ENCODE data around the gene CCNI. TPM values are rescaled to one million over a fixed set of nuclear protein-coding genes. Genes with fewer than 3 reads are reported as not detected.

CCNI gene
- total and polyA plus RNA-seq, 2 donors from 2014 or later = 172 to 314 TPM

DNA sequence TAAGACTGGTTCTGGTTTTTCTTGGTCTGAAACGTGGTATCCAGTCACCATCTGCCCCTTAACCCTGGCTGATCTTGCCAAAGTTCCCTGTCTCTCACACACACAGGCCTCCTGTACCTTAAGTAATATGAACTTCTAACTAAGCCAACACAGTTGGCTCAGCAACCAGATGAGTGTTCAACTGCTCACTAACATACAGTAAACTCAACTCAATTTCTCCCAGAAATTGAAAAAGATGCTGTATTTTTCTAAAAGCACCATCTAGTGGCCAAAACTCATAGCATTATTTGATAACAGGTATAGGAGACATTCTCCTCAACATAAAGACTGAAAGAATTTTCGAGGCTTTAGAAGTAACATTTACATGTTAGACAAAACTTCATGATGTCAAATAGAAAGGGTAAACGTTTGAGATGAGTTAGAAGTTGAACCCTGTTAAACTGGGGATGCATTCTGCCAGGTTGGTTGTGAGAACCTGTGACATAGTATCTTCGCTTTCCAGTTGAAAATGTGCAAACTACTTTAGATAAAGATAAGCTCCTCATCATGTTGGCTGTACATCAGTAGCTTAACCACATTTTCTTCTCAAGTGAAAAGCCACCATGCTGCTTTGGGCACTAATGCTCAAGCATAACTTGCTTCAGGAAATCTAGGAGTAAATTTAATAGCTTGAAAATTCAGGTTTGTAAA is 31.2 kb downstream of the CCNI start:
- Histone ChIP-seq H3K9ac (ENCODE audit: low read length in 3 of 3) (no peak overlapping the region), H3K4me3 (ENCODE audit: low read length in 3 of 3) (no peak overlapping the region), H3K36me3 (ENCODE audit: control insufficient read depth in 2 of 3, insufficient read depth in 3 of 3, low read length in 3 of 3) (peaks cover 5 to 10% (median 6%) of the 10 kb centered on the region in 3 donors), H3K4me1 (ENCODE audit: control insufficient read depth in 2 of 3, insufficient read depth in 2 of 3, low read depth in 1 of 3, low read length in 3 of 3) (no peaks in the 10 kb centered on the region), H3K27ac (ENCODE audit: low read depth in 2 of 2, low read length in 2 of 2) (no peak overlapping the region), H3K9me3 (ENCODE audit: control insufficient read depth in 2 of 3, insufficient read depth in 1 of 3, low read length in 3 of 3) (no peaks in the 10 kb centered on the region), H3K27me3 (ENCODE audit: control insufficient read depth, insufficient read depth, low read length) (no peaks in the 10 kb centered on the region)
- peak in 2 of 5 donors; percentile 74 to 75 for DNase-seq
- no peak for FAIRE-seq
- intact Hi-C loops (cut with DNase I) = no loop called here
- TF ChIP-seq CTCF (IDR thresholded peaks at IDR 0.05; ENCODE audit: borderline replicate concordance, extremely low read depth, insufficient read depth) = peak; percentile 40

DNA sequence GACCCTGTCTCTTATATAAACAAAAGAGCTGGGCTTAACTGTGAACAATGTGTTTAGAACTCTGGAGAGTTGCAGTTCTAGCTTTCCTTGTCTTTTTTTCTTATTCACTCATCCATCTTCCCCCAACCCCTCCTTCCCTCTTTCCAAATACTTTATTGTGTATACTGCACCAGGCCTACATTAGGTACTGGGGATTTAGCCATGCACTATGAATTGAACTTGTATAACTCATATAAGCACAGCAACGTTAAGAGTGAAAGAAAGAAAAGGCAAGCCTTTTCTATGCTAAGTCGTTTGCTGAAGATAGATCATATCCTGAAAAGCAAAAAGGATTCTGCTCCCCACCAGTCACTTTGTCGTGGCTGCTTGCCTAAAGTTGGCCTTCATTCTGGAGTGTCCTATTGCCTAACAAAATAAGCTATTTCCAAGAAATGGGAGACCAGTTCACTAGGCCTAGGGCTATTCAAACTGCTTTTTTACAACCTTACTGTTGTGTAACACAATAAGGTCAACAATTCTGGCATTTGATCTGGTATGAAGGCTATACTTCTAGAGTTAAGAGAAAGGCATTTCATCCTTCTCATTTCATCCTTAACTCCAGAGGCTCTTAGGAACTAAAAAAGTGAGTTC is 32.2 kb downstream of the CCNI start:
- no peak for TF ChIP-seq CTCF (IDR thresholded peaks at IDR 0.05; ENCODE audit: borderline replicate concordance, extremely low read depth, insufficient read depth)
- DNase-seq (peak in 1 of 5 donors; percentile 21), FAIRE-seq (no peak)
- Histone ChIP-seq H3K27me3 (ENCODE audit: control insufficient read depth, insufficient read depth, low read length) (no peaks in the 10 kb centered on the region), H3K9ac (ENCODE audit: low read length in 3 of 3) (no peak overlapping the region), H3K9me3 (ENCODE audit: control insufficient read depth in 2 of 3, insufficient read depth in 1 of 3, low read length in 3 of 3) (no peaks in the 10 kb centered on the region), H3K36me3 (ENCODE audit: control insufficient read depth in 2 of 3, insufficient read depth in 3 of 3, low read length in 3 of 3) (peaks cover 5 to 11% (median 8%) of the 10 kb centered on the region in 3 donors), H3K4me3 (ENCODE audit: low read length in 3 of 3) (no peak overlapping the region), H3K27ac (ENCODE audit: low read depth in 2 of 2, low read length in 2 of 2) (peak overlapping the region in 1 of 2 donors; percentile 13), H3K4me1 (ENCODE audit: control insufficient read depth in 2 of 3, insufficient read depth in 2 of 3, low read depth in 1 of 3, low read length in 3 of 3) (no peaks in the 10 kb centered on the region)
- intact Hi-C loops (cut with DNase I) = no loop called here

- DNase-seq (no peak), FAIRE-seq (no peak)
- Histone ChIP-seq H3K27me3 (ENCODE audit: control insufficient read depth, insufficient read depth, low read length) (no peaks in the 10 kb centered on the region), H3K27ac (ENCODE audit: low read depth in 2 of 2, low read length in 2 of 2) (no peak overlapping the region), H3K4me3 (ENCODE audit: low read length in 3 of 3) (no peak overlapping the region), H3K9ac (ENCODE audit: low read length in 3 of 3) (no peak overlapping the region), H3K36me3 (ENCODE audit: control insufficient read depth in 2 of 3, insufficient read depth in 3 of 3, low read length in 3 of 3) (peaks cover 2 to 8% (median 4%) of the 10 kb centered on the region in 3 donors), H3K9me3 (ENCODE audit: control insufficient read depth in 2 of 3, insufficient read depth in 1 of 3, low read length in 3 of 3) (no peaks in the 10 kb centered on the region), H3K4me1 (ENCODE audit: control insufficient read depth in 2 of 3, insufficient read depth in 2 of 3, low read depth in 1 of 3, low read length in 3 of 3) (no peaks in the 10 kb centered on the region)
- intact Hi-C loops (cut with DNase I) = no loop called here
- TF ChIP-seq CTCF (IDR thresholded peaks at IDR 0.05; ENCODE audit: borderline replicate concordance, extremely low read depth, insufficient read depth) = no peak
Observed at GRCh38 chr4:77040854-77041725, 34.7 kb downstream of the CCNI start.
